ENCODE measurements around the gene CDC25A.

CDC25A gene

DNA sequence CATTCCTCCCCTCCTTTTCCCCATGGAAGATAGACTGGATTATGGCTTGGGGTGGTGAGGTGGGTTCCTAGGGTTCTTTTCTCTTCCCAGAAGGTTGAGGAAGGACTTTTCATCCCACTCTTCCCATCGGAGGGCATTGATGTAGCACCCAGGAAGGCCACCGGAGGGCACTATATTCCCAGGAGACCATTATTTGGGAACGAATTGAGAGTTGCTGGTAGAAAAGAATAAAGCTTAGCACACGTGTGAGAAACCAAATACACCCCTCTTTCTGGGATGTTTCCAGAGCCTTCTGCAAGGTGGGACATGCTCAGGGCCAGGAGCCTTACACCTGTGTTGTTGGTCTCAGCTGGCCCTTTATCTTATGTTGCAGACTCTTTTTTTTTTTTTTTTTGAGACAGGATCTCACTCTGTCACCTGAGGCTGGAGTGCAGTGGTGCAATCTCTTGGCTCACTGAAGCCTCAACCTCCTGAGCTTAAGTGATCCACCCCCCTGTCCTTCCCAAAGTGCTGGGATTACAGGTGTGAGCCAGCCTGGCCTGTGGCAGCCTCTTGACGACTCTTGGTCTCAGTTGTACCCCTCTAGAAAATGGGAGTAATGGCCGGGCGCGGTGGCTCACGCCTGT is 6.3 kb upstream of the CDC25A start:
- DNase-seq: peak in 5 of 14 donors; percentile 4 to 34 (median 15)

DNA sequence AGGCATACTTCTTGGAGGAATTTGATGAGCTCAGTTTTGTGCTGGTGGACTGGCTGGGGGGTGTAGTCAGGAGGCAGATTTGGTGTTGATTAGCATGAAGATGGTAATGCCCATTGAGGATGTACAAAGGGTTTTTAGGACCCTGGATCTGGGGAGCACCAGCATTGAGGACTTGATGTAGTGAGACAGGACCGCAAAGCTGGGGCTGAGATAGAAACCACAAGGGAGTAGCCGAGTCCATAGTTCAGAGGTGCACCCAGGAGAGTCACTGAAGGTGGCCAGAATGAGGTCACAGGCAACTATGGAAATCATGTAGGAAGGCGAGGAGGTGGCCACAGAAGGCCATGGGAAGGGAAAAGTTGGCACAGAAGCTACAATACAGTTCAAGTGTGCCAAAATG is 2.7 kb upstream of the CDC25A start:
- DNase-seq: no peak

DNA sequence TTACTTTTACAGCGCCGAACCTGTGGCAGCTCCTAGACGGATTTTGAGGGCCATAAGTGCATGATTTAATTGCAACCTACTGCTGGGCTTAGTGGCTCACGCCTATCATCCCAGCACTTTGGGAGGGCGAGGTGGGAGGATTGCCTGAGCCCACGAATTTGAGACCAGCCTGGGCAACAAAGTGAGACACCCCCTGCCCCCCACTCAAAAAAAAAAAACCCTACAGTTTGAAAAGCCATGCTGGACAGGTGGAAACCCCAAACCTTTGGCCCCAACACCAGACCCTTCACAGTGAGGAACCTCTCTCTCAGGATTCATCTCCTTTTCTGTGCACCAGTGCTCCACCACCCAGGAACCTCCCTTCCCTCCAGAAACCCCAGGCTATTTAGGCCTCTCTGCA is 1.1 kb upstream of the CDC25A start:
- DNase-seq: no peak

DNA sequence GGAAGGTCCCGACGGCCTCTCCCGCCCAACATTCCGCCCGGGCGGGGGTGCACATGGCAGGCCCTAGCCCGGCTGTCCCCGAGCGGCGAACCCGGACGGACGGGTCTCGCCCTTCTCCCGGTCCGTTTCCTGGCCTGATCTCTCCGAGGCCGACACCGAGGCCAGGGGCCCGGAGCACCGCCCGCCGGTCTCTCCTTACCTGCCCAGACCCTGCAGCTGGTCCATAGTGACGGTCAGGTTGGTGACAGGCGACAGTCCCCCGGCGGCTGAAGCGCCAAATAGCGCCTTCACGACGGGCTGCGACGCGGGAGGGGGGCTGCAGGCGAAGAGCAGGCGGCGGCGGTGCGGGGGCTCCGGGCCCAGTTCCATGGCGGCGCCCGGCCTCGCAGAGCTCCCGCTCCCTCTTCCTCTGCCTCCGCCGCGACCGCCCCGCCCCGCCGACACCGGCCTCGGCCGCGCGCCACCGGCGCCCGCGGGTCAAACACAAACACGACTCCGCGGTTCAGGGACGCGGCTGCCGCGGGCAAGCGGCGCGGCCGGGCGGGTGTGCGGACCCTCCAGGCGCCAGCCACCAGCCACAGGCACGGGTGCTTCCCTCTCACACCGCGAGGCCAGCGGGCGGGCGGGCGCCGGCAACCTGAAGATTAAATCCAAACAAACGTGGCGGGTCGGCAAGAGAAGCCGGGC is 495 bp downstream of the CDC25A start:
- DNase-seq: peak in 2 of 14 donors; percentile 49 to 57

DNA sequence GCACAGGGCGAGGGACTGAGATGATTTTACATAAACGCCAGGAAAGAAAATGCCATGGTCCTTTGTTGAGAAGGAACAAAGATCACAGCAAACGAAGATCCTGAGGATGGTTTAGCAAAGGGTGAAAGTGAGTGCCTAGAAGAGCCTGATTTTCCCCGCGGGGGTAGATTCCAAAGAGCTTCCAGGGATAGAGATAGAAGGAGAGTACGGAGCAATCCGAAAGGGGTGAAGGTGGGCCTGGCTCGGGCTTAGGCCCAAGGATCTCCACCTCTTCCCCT is 977 bp downstream of the CDC25A start:
- DNase-seq: no peak

DNA sequence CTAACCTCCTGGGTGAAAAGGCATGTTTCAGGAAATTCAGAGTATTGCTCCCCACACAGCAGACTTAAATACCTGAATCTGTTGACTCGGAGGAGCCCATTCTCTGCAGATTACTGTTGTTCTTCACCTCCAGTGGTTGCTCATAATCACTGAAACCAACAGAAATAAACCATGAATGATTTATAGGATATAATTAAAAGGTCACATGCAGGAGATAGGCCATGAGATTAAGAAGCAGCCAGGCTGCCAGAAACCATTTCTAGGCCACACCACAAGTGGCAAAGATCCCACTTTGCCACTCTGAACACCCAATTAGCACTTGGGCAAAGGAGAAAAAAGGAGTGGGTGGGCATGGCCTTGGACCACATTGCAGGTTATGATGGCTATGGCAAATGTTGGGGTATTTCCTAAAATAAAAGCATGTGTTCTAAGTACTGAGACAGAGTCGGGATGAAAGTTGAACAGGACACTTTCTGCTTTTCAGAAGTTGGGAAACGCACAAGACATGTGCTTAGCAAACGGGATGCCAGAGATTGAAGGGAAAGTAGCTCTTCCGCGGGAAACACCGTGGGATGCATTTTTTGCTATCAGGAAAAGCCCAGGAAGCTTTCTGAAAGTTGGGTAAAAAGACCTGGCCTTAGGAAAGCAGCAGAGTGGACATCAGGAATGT is 1.5 kb downstream of the CDC25A start:
- no peak for DNase-seq

GRCh38 chr3:48185129-48185528 is 3.1 kb downstream of the CDC25A start:
- no peak for DNase-seq

GRCh38 chr3:48184299-48184698 is 3.9 kb downstream of the CDC25A start:
- DNase-seq: no peak

GRCh38 chr3:48180531-48181253 is 7.5 kb downstream of the CDC25A start:
- no peak for DNase-seq

DNA sequence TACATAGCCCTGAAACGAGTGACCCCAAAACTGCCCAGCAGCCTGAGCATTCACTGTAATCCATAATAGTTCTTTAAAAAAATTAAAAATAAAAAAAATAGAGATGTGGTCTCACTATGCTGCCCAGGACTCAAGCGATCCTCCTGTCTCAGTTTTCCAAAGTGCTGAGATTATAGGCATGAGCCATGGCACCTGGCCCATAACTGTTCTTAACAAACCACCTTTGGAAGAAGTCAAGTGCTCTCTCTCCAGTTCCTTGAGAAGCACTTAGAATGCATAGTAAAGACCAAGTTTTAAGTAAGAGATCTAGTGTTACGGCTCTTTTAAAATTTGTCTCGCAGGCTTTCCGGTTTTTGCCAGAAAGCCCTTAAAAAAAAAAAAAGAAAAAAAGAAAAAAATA is 8.2 kb downstream of the CDC25A start:
- no peak for DNase-seq

DNA sequence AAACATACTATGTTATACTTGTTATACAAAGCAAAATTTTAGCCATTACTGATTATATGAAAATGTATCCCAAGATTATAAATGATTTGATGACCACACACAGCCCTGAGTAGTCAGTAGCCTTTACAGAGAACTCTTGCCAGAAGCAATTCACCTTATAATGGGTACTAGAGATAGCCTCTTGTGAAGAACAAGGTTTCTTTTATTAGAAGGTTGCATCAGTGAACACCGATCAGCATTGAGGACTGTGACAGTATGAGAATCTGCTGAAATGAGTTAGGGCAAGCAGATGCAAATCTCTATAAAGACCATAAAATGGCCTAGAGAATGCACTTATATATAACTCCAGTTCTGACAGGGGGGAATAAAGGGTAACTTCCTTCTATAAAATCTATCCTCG is 10.1 kb downstream of the CDC25A start:
- DNase-seq: no peak

DNA sequence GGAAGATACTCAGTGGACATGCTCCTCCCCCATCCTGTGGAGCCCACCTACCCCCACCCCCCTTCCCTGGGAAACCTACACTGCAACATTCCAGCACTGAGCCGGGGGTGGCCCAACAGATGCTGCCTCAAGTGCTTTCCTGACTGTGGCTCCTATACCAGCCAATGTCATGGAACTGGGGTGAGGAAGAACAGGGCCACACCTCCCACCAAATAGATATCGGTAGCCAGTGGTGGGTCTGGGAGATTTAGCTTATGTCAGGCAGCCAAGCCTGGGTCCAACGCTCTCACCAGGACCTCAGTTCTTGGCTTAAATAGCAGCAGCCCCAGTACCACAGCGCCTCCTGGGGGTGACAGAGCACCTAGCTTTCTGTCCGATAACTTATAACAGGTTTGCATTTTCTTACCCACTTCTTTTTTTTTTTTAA is 30.3 kb downstream of the CDC25A start:
- peak in 6 of 14 donors; percentile 1 to 35 (median 9) for DNase-seq

GRCh38 chr3:48157202-48157840 is 30.9 kb downstream of the CDC25A start:
- no peak for DNase-seq

- no peak for DNase-seq
Observed at GRCh38 chr3:48156163-48156562, 32.1 kb downstream of the CDC25A start.

DNA sequence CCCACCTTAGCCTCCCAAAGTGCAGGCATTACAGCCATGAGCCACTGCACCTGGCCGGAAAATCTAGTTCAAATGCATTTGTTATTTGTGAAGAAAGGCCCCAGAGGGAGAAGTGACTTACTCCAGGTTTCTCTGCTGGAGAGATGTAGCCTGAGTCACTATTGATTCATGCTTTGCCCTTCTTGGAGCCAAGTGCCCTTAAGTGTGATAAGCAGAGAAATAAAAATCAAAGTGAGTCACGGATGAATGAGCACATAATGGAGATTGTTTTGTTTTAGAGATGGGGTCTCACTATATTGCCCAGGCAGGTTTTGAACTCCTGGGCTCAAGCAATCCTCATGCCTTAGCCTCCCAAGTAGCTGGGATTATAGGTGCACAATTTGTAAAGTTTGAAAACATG is 33.1 kb downstream of the CDC25A start:
- DNase-seq: no peak

DNA sequence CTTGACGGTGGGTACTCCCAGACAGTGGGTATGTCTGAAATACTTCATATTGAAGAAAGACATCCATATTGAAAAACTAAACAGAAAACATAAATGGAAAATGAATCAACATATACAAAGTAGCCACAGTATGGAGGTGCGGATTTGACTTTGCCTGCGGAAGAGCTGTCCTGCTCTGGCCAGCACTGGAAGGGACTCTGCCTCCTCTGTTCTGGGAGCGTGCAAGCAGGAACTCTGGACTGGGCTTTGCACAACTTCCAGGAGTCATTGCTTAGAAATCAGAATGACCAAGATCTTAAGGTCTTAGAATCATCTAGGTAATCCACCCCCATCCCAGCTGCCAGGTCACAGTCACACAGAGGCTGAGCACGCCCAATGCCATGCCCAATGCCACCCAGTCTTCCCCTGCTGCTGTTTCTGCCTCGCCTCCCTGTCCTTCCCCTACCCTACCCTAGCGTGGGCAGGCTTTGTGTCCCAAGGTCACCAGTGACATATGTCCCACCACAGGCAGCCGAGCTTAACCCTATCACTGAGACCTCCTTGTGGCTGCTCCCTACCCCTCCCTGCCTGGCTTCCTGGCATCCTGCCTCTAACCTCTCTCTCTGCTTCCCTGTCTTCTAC is 36.3 kb downstream of the CDC25A start:
- DNase-seq: no peak

DNA sequence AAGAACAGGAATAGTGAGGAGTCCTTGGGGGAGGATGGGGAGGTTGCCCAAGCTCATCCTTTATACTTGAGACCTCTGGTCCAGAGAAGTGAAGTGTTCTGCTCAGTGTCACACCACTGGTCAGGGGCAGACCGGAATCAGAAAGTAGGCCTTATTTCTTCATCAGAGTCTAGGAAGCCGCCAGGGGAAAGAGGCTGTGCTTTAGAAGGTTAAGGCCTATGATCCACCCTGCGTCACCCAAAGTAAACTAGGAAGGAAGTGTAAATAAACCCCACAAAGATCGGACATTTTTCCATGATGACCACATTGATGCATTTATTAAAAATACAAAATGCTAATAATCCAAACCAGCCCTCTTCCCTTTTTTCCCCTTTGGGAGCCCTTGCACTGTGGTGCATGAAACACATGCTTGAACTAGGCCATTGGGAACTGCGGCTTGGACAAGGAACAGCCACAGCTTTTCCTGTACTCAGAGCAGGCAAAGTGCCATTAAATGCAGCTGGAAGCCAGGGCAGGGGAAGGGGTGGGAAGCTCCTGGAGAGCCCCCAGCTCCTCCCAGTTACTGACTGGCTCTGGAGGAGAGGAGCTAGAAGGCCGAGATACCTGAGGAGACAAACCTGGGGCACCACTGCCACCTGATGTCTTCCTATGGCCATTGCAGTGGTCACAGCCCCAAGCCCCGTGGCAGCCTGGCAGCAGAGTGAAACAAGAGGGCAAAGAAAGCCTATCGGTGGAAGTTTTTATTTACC is 37.0 kb downstream of the CDC25A start:
- peak in 12 of 14 donors; percentile 5 to 49 (median 37) for DNase-seq

DNA sequence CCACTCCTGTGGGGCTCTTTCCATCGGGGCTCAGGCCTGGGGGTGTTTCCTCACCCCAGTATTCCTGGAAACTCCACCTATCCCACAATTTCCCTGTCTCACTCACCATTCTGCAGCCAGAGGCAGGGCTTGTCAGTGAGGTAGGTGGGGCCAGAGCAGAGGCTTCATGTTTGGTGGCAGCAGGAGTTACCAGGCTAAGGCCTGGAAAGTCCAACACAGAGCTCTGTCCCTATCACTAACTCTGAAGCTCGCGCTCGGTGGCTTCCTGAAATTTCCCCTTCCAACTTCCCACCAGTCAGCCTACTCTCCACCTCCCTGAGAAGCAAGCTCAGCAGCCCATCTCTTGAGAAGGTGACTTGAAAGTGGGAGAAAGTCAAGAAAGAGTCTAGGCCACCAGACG is 44.2 kb downstream of the CDC25A start:
- no peak for DNase-seq

DNA sequence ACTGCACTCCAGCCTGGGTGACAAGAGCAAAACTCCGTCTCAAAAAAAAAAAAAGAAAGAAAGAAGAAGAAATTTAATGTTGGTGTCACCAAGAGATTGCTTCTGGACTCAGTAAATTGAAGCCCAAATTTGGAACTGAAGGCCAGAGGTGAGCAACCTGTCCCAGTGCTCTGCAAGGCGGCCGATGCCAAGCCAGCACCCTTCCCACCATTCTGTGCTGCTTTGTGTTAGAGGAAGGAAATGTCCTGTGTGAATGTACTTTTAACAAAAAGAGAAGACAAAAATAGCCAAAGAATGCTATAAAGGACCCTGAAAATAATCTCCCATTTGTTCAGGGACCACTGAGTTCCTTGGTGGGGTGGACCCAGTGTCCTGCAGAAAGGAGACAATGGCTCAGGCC is 44.6 kb downstream of the CDC25A start:
- DNase-seq: no peak

DNA sequence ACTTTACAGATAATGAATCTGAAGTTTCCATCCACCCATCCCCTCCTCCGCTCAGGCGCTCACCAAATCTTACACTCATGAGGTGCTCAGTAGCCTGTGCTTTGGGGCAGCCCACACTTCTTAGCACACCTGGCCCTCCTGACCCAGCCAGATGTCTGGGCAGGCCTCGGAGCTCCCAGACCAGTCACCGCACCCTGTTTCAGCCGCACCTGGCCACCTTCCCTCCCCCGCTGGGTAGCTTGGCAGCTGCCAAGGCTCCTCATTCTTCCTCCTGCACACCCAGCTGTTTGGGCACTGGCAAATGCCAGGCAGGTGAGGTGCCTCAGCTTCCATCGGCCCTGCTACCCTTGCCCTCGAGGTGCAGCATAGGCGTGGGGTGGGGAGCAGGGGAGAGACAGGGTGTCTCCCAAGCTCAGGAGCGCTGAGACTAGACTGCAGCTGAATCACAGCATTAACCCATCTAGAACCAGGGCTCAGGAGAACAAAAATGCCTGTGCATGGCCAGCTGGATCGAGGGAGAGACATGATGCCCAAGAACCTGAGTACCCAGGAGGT is 45.8 kb downstream of the CDC25A start:
- no peak for DNase-seq

GRCh38 chr3:48141604-48142137 is 46.5 kb downstream of the CDC25A start:
- no peak for DNase-seq

Data from C1 segment of cervical spinal cord (tissue), 14 donors.